Endometrial microvascular endothelial cells (primary cell): ENCODE measurements around the gene TNIP1. TPM values are rescaled to one million over a fixed set of nuclear protein-coding genes. Genes with fewer than 3 reads are reported as not detected.

Experiments used
- in situ Hi-C: cut with HindIII; loops from 2 replicates; pipeline ENCODE4 v1.10.0; 2017; ENCODE audit warnings: low sequenced_read_pairs, low pct_unique_long_range_greater_than_20kb; ENCODE audit errors: inconsistent ontology term
- total RNA-seq: library from RNA; depleted of rRNA; stranded (reverse); fragments of >200 nt; gene quantifications from one replicate; pipeline ENCODE4 v1.2.3, GENCODE V29; 2015; ENCODE audit errors: inconsistent ontology term

TNIP1 gene
- total RNA-seq, 1 donor from 2014 or later: 71.0 TPM

GRCh38 chr5:151053796-151054462, 26.9 kb downstream of the TNIP1 start:
- in situ Hi-C loops: no loop called here

- in situ Hi-C loops: no loop called here
Measured at GRCh38 chr5:151052836-151053235, 28.0 kb downstream of the TNIP1 start.

DNA sequence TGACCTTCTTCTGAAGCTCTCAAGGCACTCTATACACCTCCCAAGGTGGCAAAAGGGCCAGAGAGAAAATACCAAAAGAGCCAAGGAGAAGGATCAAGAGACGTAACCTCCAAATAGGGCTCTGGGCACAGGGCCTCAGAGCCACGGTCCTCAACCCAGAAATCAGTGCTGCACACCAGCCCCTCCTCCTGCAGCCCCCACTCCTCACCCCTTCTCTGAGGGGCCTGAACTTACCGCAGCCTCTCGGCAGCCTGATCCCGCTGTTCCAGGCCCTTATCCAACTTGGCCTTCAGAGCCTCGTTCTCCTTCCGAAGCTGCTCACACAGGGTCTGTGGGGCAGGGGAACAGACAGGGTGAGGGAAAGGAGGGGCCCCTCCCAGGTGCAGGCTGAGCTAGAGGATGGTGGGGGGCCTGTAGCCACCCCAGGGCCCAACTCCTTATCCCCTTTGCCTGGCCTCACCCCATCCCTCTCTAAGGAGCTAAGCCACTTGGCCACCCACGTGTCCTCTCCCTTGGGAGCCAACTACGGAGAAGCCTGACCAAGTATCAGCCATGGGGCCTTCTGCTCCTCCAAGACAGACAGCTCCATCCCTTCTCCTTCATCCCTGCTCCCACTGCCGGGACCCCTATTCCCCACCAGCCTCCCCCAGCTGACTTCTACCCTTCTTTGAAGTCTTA, 28.8 kb downstream of the TNIP1 start:
- in situ Hi-C loops: no loop called here

DNA sequence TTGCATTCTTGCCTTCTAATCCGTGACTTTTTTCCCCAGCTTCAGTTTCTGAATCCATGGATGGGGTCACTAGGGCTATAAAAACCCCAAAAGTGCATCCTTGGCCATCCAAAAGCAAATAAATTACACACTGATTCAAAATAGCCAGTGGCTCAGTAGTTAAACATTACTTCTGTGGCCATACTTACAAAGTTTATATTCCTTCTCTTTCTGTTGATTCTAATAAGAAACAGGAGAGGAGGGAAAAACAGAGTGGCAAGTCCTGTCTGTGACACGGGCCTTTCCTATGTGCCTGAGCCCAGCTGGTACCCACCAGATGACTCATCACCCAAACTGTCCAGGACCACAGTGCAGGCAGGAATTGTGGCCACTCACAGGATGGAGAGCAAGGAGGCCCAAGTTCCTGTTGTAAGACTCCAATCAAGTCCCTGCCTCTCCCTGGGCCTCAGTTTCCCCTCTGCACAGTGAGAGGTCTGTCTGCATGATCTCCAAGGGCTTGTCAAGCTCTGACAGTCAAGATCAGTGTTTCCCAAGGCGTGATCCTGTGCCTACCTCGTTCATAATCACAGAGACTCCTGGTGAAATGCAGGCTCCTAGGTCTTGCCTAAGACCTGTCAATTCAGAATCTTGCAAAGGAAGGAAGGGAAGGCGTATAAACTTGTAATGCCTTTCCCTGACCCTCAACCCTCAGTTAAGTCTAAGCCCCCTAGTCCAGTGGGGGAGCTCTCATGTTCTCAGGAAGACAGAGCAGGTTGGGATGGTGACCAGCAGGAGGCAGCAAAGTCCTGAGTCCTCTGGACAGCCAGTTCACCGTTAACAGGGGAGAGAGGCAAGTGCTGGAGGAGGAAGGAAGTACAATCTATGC, 29.5 kb downstream of the TNIP1 start:
- in situ Hi-C loops: no loop called here

DNA sequence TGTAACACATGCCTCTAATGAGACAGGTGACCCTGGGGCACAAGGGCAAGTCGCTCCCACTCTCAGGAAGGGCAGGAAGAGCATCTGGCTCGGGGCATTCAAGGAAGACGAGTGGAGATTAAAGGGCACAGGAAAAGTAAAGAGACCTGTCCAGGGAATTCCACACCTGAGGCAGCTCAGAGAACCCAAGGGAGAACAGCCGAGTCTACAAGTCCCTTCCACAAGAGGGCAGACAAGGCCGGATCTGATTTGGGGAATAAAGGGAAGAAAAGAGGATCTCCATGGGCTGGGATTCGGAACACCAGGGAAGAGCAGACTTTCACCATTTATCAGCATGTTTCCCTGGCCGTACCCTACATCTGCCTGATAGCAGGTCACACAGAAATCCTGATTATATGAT, 32.3 kb downstream of the TNIP1 start:
- in situ Hi-C loops: no loop called here

- in situ Hi-C loops: no loop called here
Measured at GRCh38 chr5:151047814-151048425, 32.9 kb downstream of the TNIP1 start.

DNA sequence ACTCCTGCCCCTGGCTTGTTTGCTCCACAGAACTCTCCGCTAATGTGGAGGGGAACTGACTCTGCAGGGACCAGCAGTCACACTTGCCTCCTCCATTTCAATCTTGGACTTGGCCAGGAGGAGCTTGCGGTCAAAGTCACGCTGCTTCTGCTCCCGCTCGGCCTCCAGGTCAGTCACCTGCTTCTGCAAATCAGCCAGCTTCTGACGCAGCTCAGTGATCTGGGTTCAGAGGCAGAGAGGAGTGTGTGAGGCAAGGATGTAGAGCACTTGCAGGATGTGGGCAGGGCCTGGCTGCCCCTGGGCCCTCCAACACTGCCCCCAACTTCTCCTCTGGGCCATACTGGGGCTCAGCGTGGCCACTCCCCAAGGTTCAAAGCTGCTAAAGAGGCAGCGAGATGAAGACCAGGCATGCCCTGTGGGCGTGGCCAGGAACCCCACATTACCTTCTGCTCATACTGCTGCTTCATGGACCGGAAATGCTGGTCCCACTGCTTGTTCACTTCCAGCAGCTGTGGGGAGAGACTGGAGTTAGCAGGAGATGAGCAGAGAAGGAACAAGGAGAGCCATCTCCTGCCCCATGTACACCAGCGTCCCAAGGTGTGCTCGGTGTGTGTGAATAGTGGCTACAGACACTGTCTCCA, 38.3 kb downstream of the TNIP1 start:
- in situ Hi-C loops: no loop called here

- in situ Hi-C loops: no loop called here
Measured at GRCh38 chr5:151041577-151042268, 39.1 kb downstream of the TNIP1 start.

DNA sequence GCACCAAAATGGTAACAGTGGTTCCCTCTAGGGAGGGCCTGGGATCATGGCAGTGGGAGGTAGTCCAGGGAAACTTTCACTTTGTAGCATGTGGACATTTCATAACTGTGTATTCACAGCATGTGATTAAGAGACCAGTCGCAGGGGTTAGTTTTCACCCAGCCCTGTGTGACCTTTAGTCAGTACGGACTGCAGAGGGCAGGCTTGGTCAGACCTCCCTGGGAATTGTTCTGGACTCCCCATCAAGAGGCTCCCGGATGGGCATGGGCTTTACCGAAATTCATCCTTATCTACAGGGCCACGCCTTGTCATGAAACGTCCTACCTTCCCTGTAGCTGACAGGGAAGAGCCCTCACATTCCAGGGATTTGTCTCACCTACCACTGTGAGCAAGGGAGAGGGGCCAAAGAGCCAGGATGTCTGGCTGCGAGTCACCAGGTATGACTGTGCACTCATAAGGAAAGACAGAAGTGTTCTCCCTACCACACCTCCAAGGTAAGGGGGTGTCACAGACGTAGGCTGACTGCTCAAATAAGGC, 40.6 kb downstream of the TNIP1 start:
- in situ Hi-C loops: no loop called here

DNA sequence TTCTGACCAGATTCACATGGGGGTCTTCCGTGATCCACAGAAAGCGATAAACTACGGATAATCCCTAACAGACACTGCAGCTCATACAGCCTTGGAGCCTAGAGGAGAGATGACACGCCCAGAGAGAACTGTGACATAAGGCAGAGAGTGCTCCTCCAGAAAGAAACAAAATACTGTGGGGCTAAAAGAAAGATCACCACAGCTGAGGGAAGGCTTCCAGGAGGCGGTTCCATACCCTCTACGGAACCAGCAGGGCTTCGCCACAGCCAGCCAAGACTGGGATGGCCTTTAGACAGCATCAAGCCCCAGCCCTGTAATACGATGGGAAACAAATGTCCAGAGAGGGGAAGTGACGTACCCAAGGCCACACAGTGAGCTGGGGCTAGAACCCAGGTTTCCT, 41.2 kb downstream of the TNIP1 start:
- in situ Hi-C loops: no loop called here

DNA sequence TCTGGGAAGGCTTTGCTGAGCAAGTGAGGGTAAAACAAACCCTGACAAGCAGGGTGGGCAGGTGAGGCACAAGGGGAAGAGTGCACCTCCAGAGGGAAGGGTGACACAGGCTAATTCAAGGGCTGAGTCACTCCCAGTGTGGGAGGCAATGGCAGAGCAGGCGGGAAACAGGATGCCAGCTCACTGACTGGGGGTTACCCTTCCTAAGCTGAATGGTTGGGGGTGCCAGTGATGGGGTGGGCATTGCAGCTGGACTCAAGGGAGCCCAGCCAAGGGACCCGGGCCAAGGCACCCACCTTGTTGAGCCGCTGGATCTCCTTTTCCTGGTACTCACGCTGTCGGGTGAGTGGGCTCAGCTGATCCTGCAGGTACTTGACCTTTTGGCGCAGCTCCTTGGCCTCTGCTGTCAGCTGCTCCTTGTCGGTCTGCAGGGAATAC, 42.0 kb downstream of the TNIP1 start:
- in situ Hi-C loops: no loop called here

GRCh38 chr5:151038412-151038745, 42.5 kb downstream of the TNIP1 start:
- in situ Hi-C loops: no loop called here

- in situ Hi-C loops: no loop called here
Measured at GRCh38 chr5:151037561-151038411, 43.0 kb downstream of the TNIP1 start.

- in situ Hi-C loops: no loop called here
Measured at GRCh38 chr5:151036556-151036955, 44.3 kb downstream of the TNIP1 start.

- in situ Hi-C loops: no loop called here
Measured at GRCh38 chr5:151034422-151035379, 46.1 kb downstream of the TNIP1 start.

DNA sequence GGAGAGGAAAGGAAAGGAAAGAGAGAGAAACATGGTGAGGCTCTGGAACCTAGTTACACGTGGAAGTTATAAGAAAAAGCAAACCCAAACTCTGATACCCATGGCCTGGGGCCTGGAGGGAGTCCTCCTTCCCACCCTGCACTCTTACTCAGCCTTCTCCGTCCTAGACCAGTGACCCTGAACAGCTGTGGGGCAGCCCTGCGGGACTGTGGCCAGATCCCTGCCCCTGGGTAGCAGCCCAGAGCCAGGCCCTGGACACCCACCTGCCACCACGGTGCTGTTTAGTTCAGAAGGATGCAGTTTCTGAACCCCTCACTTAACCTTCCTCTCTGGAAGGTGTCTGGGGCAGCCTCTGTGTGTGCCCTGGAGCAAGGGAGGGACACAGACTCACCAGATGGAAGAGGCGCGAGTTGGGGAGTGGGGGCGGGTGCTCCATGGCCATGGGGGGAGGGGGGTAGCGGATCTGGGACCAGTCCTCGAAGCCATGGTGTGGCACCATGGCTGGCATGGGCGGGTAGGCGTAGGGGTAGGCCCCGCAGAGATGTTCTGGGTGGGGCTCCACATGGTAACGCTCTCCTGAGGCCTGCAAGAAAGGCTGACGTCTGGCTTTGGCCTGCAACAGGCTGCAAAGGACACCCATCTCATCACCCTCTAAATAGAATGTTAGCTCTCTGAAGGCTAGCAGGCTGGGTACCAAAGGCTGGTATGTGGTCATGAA, 47.5 kb downstream of the TNIP1 start:
- in situ Hi-C loops: no loop called here
